K562 (cell line): Measurements from ENCODE around the gene ZNF346. TPM values are rescaled to one million over a fixed set of nuclear protein-coding genes. Genes with fewer than 3 reads are reported as not detected.

Experiments used
- CCNT2 ChIP-seq: IDR thresholded peaks from 2 replicates; pipeline ENCODE4 v1.6.1; 2011; ENCODE audit warnings: borderline replicate concordance, low read depth, mild to moderate bottlenecking, moderate library complexity, mixed read lengths, low read length; ENCODE audit not compliant: insufficient read length; ENCODE audit errors: extremely low read depth
- GABPB1 ChIP-seq: sonication (generic); formaldehyde crosslinking; IDR thresholded peaks from 2 replicates; pipeline ENCODE4 v1.8.0; 2022; ENCODE audit warnings: mild to moderate bottlenecking, missing genetic modification reagents
- KDM1A ChIP-seq, 2 experiments: fragments of 450-650 bp; IDR thresholded peaks; 2 replicates each; pipeline ENCODE4 v1.6.1; 2016; ENCODE audit warnings: mild to moderate bottlenecking in 2 of 2
- NCOR1 ChIP-seq: fragments of 450-650 bp; IDR thresholded peaks from 2 replicates; pipeline ENCODE4 v1.6.1; 2016; ENCODE audit warnings: mild to moderate bottlenecking, moderate library complexity
- RFX1 ChIP-seq: fragments of 450-650 bp; IDR thresholded peaks from 2 replicates; pipeline ENCODE4 v1.6.1; 2016; ENCODE audit warnings: mild to moderate bottlenecking, moderate library complexity
- SPI1 ChIP-seq: IDR thresholded peaks from 2 replicates; pipeline ENCODE4 v1.6.1; 2011; ENCODE audit warnings: low read depth, low read length, control low read depth, borderline replicate concordance
- TEAD1 ChIP-seq, 2 experiments: fragments of 450-650 bp in 1 of 2; sonication (generic) in 1 of 2; formaldehyde crosslinking; IDR thresholded peaks; 2 replicates each; pipeline versions ENCODE4 v1.4.0 to v1.8.0; 2020 to 2022; ENCODE audit warnings: mild to moderate bottlenecking in 2 of 2, missing genetic modification reagents in 1 of 2
- ZNF23 ChIP-seq: fragments of 250-450 bp; sonication (Bioruptor Pico); IDR thresholded peaks from 2 replicates; pipeline ENCODE4 v1.4.0; 2020; ENCODE audit warnings: mild to moderate bottlenecking
- ZNF316 ChIP-seq: fragments of 450-650 bp; IDR thresholded peaks from 2 replicates; pipeline ENCODE4 v1.6.1; 2016
- polyA plus RNA-seq, 8 experiments: library from polyadenylated mRNA; depleted of rRNA in 4 of 8; stranded (reverse) in 5 of 8; unstranded in 3 of 8; fragments of >200 nt; fragmentation: Nextera tagmentation in 2 of 8; fragmentation: Illumina TruSeq in 1 of 8; extraction: Ambion mirVana in 2 of 8; extraction: Trizol in 1 of 8; gene quantifications; 2 replicates each; pipeline versions ENCODE4 v1.2.1 to v1.2.3, GENCODE V29; 2011 to 2014; ENCODE audit warnings: inconsistent platforms in 1 of 8, missing spikeins in 1 of 8
- total RNA-seq, 7 experiments: library from RNA; depleted of rRNA in 6 of 7; stranded (reverse); fragments of >200 nt in 6 of 7; fragmentation: Illumina TruSeq in 2 of 7; extraction: Trizol in 2 of 7; gene quantifications; 2 replicates each; pipeline versions ENCODE4 v1.2.1 to v1.2.3, GENCODE V29; 2011 to 2021; ENCODE audit warnings: low replicate concordance in 1 of 7
- TF ChIP-seq, protein P1 (sequence below): sonication (generic); formaldehyde crosslinking; IDR thresholded peaks from 2 replicates; pipeline ENCODE4 v1.8.0; 2022; ENCODE audit warnings: mild to moderate bottlenecking, missing genetic modification reagents, borderline replicate concordance
- TF ChIP-seq, protein P2 (sequence below), 2 experiments: fragments of 450-650 bp; formaldehyde crosslinking in 1 of 2; IDR thresholded peaks; 2 replicates each; pipeline versions ENCODE4 v1.4.0 to v1.6.1; 2014 to 2020; ENCODE audit warnings: mild to moderate bottlenecking in 2 of 2, borderline replicate concordance in 1 of 2, low read depth in 1 of 2
- TF ChIP-seq, protein P3 (sequence below): fragments of 450-650 bp; formaldehyde crosslinking; conservative IDR thresholded peaks from 2 replicates; pipeline ENCODE4 v1.4.0; 2022; ENCODE audit warnings: mild to moderate bottlenecking, missing genetic modification characterization

ZNF346 gene
- total and polyA plus RNA-seq, 9 of the 15 experiments (the other 6 are each of a cell fraction or from before 2014, with no cell fraction given), result 5.0 to 25.1 (median 20.1) TPM

DNA sequence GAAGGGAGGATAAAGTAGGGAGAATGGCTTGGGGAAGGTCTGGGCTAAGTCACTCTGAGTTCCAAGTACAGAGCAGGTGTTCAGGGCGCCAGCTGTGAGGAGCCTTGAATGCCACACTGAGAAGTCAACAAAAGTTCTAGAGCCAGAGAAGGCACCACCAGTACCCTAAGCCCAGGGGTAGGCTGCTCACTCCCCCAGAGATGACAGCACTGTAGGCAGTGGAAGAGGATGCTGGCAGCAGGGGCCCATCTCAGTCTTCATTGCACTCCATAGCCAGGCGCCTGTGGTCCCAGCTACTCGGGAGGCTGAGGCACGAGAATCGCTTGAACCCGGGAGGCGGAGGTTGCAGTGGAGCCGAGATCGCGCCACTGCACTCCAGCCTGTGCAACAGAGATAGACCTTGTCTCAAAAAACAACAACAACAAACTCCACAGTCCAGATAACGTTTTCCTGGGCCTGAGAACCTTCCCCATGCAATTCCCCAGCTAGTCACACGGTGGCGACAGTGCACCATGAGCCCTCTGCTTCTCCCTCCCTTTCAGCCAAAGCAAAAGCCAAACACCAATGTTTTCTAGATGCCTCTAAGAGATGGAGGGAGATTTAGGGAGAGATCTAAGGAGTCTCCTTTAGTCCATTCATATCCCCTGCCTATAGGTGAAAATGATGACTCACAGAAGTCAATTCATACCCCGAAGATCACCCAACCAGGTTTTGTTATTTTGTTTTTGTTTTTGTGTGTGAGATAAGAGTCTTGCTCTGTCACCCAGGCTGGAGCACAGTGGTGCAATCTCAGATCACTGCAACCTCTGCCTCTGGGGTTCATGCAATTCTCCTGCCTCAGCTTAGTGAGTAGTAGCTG lies 91.3 kb downstream of the ZNF346 start (continued):
- TF ChIP-seq, protein P1, sequence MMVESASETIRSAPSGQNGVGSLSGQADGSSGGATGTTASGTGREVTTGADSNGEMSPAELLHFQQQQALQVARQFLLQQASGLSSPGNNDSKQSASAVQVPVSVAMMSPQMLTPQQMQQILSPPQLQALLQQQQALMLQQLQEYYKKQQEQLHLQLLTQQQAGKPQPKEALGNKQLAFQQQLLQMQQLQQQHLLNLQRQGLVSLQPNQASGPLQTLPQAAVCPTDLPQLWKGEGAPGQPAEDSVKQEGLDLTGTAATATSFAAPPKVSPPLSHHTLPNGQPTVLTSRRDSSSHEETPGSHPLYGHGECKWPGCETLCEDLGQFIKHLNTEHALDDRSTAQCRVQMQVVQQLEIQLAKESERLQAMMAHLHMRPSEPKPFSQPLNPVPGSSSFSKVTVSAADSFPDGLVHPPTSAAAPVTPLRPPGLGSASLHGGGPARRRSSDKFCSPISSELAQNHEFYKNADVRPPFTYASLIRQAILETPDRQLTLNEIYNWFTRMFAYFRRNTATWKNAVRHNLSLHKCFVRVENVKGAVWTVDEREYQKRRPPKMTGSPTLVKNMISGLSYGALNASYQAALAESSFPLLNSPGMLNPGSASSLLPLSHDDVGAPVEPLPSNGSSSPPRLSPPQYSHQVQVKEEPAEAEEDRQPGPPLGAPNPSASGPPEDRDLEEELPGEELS (CRISPR knock-in tag), result no peak
- TF ChIP-seq TEAD1 (CRISPR knock-in tag; IDR thresholded peaks at IDR 0.05) (no peak), SPI1 (no peak), KDM1A (IDR thresholded peaks at IDR 0.05) (peak; percentile 98), NCOR1 (peak; percentile 80), ZNF23 (CRISPR knock-in tag) (no peak), ZNF316 (peak; percentile 70), GABPB1 (CRISPR knock-in tag) (0 out of 2 replicates have a peak, but pooled peaks have one; percentile 32), RFX1 (no peak), CCNT2 (peak; percentile 71)
- TF ChIP-seq, protein P2, sequence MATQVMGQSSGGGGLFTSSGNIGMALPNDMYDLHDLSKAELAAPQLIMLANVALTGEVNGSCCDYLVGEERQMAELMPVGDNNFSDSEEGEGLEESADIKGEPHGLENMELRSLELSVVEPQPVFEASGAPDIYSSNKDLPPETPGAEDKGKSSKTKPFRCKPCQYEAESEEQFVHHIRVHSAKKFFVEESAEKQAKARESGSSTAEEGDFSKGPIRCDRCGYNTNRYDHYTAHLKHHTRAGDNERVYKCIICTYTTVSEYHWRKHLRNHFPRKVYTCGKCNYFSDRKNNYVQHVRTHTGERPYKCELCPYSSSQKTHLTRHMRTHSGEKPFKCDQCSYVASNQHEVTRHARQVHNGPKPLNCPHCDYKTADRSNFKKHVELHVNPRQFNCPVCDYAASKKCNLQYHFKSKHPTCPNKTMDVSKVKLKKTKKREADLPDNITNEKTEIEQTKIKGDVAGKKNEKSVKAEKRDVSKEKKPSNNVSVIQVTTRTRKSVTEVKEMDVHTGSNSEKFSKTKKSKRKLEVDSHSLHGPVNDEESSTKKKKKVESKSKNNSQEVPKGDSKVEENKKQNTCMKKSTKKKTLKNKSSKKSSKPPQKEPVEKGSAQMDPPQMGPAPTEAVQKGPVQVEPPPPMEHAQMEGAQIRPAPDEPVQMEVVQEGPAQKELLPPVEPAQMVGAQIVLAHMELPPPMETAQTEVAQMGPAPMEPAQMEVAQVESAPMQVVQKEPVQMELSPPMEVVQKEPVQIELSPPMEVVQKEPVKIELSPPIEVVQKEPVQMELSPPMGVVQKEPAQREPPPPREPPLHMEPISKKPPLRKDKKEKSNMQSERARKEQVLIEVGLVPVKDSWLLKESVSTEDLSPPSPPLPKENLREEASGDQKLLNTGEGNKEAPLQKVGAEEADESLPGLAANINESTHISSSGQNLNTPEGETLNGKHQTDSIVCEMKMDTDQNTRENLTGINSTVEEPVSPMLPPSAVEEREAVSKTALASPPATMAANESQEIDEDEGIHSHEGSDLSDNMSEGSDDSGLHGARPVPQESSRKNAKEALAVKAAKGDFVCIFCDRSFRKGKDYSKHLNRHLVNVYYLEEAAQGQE (IDR thresholded peaks at IDR 0.05; ENCODE audit: borderline replicate concordance), result peak; percentile 81; the same call in 1 of the 2 replicates
- TF ChIP-seq, protein P2 (CRISPR knock-in tag; IDR thresholded peaks at IDR 0.05; ENCODE audit: low read depth), result no peak
- TF ChIP-seq, protein P3, sequence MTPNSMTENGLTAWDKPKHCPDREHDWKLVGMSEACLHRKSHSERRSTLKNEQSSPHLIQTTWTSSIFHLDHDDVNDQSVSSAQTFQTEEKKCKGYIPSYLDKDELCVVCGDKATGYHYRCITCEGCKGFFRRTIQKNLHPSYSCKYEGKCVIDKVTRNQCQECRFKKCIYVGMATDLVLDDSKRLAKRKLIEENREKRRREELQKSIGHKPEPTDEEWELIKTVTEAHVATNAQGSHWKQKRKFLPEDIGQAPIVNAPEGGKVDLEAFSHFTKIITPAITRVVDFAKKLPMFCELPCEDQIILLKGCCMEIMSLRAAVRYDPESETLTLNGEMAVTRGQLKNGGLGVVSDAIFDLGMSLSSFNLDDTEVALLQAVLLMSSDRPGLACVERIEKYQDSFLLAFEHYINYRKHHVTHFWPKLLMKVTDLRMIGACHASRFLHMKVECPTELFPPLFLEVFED (CRISPR knock-in tag), result no peak
